ENCODE measurements around the gene PLEKHA4. TPM values are rescaled to one million over a fixed set of nuclear protein-coding genes. Genes with fewer than 3 reads are reported as not detected.

Gene PLEKHA4
- polyA plus RNA-seq, 1 experiment = 7.1 TPM

- Histone ChIP-seq H3K9me3 (ENCODE audit: control insufficient read depth, insufficient read depth, low read length) (no peaks in the 10 kb centered on the region; the same call in 1 of the 2 replicates), H3K27ac (ENCODE audit: low read depth, low read length) (peak overlapping the region; percentile 52), H3K27me3 (ENCODE audit: control insufficient read depth, insufficient read depth, low read length) (no peaks in the 10 kb centered on the region), H3K4me3 (ENCODE audit: low read depth, low read length) (peak overlapping the region; percentile 54)
- ChIA-PET CTCF (interaction anchor here (0.8 to 4.1 kb wide), 6 partner anchors 8 to 156 kb away, joined by 3 to 46 read pairs (median 10); partner anchors contain the start of genes GYS1 and RUVBL2), POLR2A (interaction anchor here (0.7 to 1.3 kb wide), 5 partner anchors 35 to 191 kb away, joined by 3 to 4 read pairs (median 3); partner anchors contain the start of genes BAX, CA11 and PPP1R15A)
- TF ChIP-seq CTCF (IDR thresholded peaks at IDR 0.05; ENCODE audit: low read depth, low read length) = no peak
- DNase-seq (ENCODE audit: low read depth, low spot score) = no peak
These were observed 31.3 kb downstream of the PLEKHA4 start for GRCh38 chr19:48837051-48837524.

- Histone ChIP-seq H3K4me3 (ENCODE audit: low read depth, low read length) (peak within 1 kb of the TSS; percentile 54), H3K27me3 (ENCODE audit: control insufficient read depth, insufficient read depth, low read length) (no peaks in the 10 kb centered on the region), H3K9me3 (ENCODE audit: control insufficient read depth, insufficient read depth, low read length) (no peaks in the 10 kb centered on the region; the same call in 1 of the 2 replicates), H3K27ac (ENCODE audit: low read depth, low read length) (peak within 1 kb of the TSS; percentile 53)
- POLR2A ChIA-PET = interaction anchor here (0.8 to 1.3 kb wide), 5 partner anchors 36 to 191 kb away, joined by 3 to 4 read pairs (median 3); partner anchors contain the start of genes CA11 and PPP1R15A
- no peak for DNase-seq (ENCODE audit: low read depth, low spot score)
- TF ChIP-seq CTCF (IDR thresholded peaks at IDR 0.05; ENCODE audit: low read depth, low read length) = no peak
- CTCF ChIA-PET = interaction anchor here (0.6 to 4.1 kb wide), 14 partner anchors 8 to 191 kb away, joined by 3 to 46 read pairs (median 5); partner anchors contain the start of genes BCAT2, GYS1 and RUVBL2
These were observed 32.1 kb downstream of the PLEKHA4 start, which contains the start of gene HSD17B14 for GRCh38 chr19:48836089-48837017. HSD17B14 (minus strand) TSS chr19:48836491; CDS start chr19:48836411, 80 bp downstream.

- no peak for DNase-seq (ENCODE audit: low read depth, low spot score)
- ChIA-PET CTCF (interaction anchor here (0.6 to 4.1 kb wide), 13 partner anchors 9 to 190 kb away, joined by 3 to 46 read pairs (median 6); partner anchors contain the start of gene BCAT2), POLR2A (interaction anchor here (0.8 kb wide), 2 partner anchors 47 to 135 kb away, joined by 3 read pairs; no protein-coding TSS in a partner anchor)
- no peaks in the 10 kb centered on the region; the same call in 1 of the 2 replicates for H3K9me3 ChIP-seq (ENCODE audit: control insufficient read depth, insufficient read depth, low read length)
- H3K4me3 ChIP-seq (ENCODE audit: low read depth, low read length) = peak overlapping the region; percentile 54
- peak; percentile 92 for TF ChIP-seq CTCF (IDR thresholded peaks at IDR 0.05; ENCODE audit: low read depth, low read length)
- no peaks in the 10 kb centered on the region for H3K27me3 ChIP-seq (ENCODE audit: control insufficient read depth, insufficient read depth, low read length)
- H3K27ac ChIP-seq (ENCODE audit: low read depth, low read length) = peak overlapping the region; percentile 53
These were observed 32.7 kb downstream of the PLEKHA4 start for GRCh38 chr19:48835734-48836088.

GRCh38 chr19:48833977-48834376, 34.4 kb downstream of the PLEKHA4 start:
- no peak for TF ChIP-seq CTCF (IDR thresholded peaks at IDR 0.05; ENCODE audit: low read depth, low read length)
- H3K27ac ChIP-seq (ENCODE audit: low read depth, low read length) = no peak overlapping the region
- POLR2A ChIA-PET = no interaction called here
- H3K9me3 ChIP-seq (ENCODE audit: control insufficient read depth, insufficient read depth, low read length) = no peaks in the 10 kb centered on the region; the same call in 1 of the 2 replicates
- H3K27me3 ChIP-seq (ENCODE audit: control insufficient read depth, insufficient read depth, low read length) = no peaks in the 10 kb centered on the region
- H3K4me3 ChIP-seq (ENCODE audit: low read depth, low read length) = no peak overlapping the region
- CTCF ChIA-PET = interaction anchor here (2.5 kb wide), 1 partner anchor 46 kb away, joined by 16 read pairs; no protein-coding TSS in a partner anchor
- no peak for DNase-seq (ENCODE audit: low read depth, low spot score)
